K562 (cell line): ENCODE results near the gene CCR5AS.
A peak's percentile ranks its signal among the peaks of the same experiment; 100 is the strongest.

Source experiments
- CCAR2 ChIP-seq: fragments of 200-400 bp; formaldehyde crosslinking; IDR thresholded peaks from 2 replicates; pipeline ENCODE4 v1.6.1; 2017; ENCODE audit warnings: mild to moderate bottlenecking, low read depth, low read length
- DMBX1 ChIP-seq: fragments of 250-450 bp; sonication (Bioruptor Pico); IDR thresholded peaks from 2 replicates; pipeline ENCODE4 v1.8.0; 2022; ENCODE audit warnings: inconsistent platforms, mild to moderate bottlenecking, moderate library complexity, borderline replicate concordance
- E2F3 ChIP-seq: fragments of 250-450 bp; sonication (Bioruptor Pico); IDR thresholded peaks from 2 replicates; pipeline ENCODE4 v1.4.0; 2020; ENCODE audit warnings: mild to moderate bottlenecking
- FOS ChIP-seq: IDR thresholded peaks from 3 replicates; pipeline ENCODE4 v1.6.1; 2011; ENCODE audit not compliant: insufficient read length; ENCODE audit errors: extremely low read depth
- KLF16 ChIP-seq: IDR thresholded peaks from 2 replicates; pipeline ENCODE4 v1.6.1; 2016; ENCODE audit warnings: antibody characterized with exemption
- MEF2D ChIP-seq: conservative IDR thresholded peaks from 2 replicates; pipeline ENCODE4 v1.6.1; 2016; ENCODE audit warnings: low read depth, missing genetic modification characterization, missing compliant biosample characterization
- NFIX ChIP-seq: fragments of 250-450 bp; sonication (Bioruptor Pico); IDR thresholded peaks from 2 replicates; pipeline ENCODE4 v1.4.0; 2020; ENCODE audit warnings: low read depth, mild to moderate bottlenecking, moderate library complexity
- NR1H2 ChIP-seq: sonication (generic); formaldehyde crosslinking; IDR thresholded peaks from 2 replicates; pipeline ENCODE4 v1.4.0; 2020; ENCODE audit warnings: mild to moderate bottlenecking, missing genetic modification reagents
- PCBP2 ChIP-seq: fragments of 200-400 bp; formaldehyde crosslinking; IDR thresholded peaks from 2 replicates; pipeline ENCODE4 v1.6.1; 2018; ENCODE audit warnings: low read length, low read depth, mild to moderate bottlenecking, moderate library complexity; ENCODE audit not compliant: poor library complexity, severe bottlenecking
- RHOXF2B ChIP-seq: fragments of 250-450 bp; sonication (Bioruptor Pico); conservative IDR thresholded peaks from 2 replicates; pipeline ENCODE4 v1.5.1; 2021
- TCF3 ChIP-seq: sonication (generic); formaldehyde crosslinking; IDR thresholded peaks from 2 replicates; pipeline ENCODE4 v1.4.0; 2020; ENCODE audit warnings: mild to moderate bottlenecking, missing genetic modification reagents
- ZFP30 ChIP-seq: fragments of 250-450 bp; sonication (Bioruptor Pico); IDR thresholded peaks from 2 replicates; pipeline ENCODE4 v1.8.0; 2022; ENCODE audit warnings: moderate library complexity, mild to moderate bottlenecking, inconsistent platforms, borderline replicate concordance
- TF ChIP-seq, protein P1 (sequence below): fragments of 250-450 bp; sonication (Bioruptor Pico); IDR thresholded peaks from 2 replicates; pipeline ENCODE4 v1.5.0; 2022; ENCODE audit warnings: mild to moderate bottlenecking
- TF ChIP-seq, protein P2 (sequence below): fragments of 250-450 bp; sonication (Bioruptor Pico); IDR thresholded peaks from 2 replicates; pipeline ENCODE4 v1.8.0; 2021; ENCODE audit warnings: moderate library complexity, mild to moderate bottlenecking, inconsistent platforms
- TF ChIP-seq, protein P3 (sequence below): sonication (generic); IDR thresholded peaks from 2 replicates; pipeline ENCODE4 v1.6.1; 2016
- TF ChIP-seq, protein P4 (sequence below): fragments of 450-650 bp; IDR thresholded peaks from 2 replicates; pipeline ENCODE4 v1.6.1; 2014; ENCODE audit warnings: low read depth, mild to moderate bottlenecking, moderate library complexity, borderline replicate concordance
- TF ChIP-seq, protein P5 (sequence below): fragments of 250-450 bp; sonication (Bioruptor Pico); IDR thresholded peaks from 2 replicates; pipeline ENCODE4 v1.5.1; 2021; ENCODE audit warnings: mild to moderate bottlenecking
- TF ChIP-seq, protein P6 (sequence below): fragments of 250-450 bp; sonication (Bioruptor Pico); IDR thresholded peaks from 2 replicates; pipeline ENCODE4 v1.5.0; 2021
- TF ChIP-seq, protein P7 (sequence below): IDR thresholded peaks from 2 replicates; pipeline ENCODE4 v1.6.1; 2014; ENCODE audit warnings: antibody characterized with exemption

Gene CCR5AS

DNA sequence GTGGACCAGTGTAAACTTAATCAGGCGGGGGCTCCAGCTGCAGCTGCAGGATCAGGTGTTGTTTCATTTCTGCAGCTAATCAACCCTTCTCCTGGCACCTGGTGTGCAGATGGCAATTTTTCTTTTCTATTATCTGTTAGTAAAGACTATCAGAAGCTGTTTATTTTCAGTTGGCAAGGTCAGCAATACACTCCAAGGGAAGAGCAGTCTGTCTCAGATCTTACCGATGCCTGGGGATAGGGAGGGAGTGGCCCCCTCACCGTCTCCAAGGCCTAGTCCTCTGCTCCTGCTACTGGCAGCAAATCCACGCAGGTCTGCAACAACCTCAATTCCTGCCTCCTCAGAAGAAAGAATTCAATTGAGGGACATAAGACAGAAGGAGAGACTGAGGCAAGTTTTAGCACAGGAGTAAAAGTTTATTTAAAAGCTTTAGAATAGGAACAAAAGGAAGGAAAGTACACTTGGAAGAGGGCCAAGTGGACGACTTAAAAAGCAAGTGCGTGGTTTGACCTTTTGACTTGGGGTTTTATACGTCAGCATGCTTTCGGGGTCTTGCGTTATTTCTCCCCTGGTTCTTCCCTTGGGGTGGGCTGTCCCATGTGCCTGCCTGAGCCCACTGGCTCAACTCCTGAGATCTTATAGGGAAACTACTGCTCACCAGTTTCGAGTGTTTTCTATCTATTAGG is 9.4 kb upstream of the CCR5AS start (continued):
- TF ChIP-seq, protein P1, sequence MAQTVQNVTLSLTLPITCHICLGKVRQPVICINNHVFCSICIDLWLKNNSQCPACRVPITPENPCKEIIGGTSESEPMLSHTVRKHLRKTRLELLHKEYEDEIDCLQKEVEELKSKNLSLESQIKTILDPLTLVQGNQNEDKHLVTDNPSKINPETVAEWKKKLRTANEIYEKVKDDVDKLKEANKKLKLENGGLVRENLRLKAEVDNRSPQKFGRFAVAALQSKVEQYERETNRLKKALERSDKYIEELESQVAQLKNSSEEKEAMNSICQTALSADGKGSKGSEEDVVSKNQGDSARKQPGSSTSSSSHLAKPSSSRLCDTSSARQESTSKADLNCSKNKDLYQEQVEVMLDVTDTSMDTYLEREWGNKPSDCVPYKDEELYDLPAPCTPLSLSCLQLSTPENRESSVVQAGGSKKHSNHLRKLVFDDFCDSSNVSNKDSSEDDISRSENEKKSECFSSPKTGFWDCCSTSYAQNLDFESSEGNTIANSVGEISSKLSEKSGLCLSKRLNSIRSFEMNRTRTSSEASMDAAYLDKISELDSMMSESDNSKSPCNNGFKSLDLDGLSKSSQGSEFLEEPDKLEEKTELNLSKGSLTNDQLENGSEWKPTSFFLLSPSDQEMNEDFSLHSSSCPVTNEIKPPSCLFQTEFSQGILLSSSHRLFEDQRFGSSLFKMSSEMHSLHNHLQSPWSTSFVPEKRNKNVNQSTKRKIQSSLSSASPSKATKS (CRISPR knock-in tag) = no peak
- TF ChIP-seq DMBX1 (CRISPR knock-in tag) (no peak), TCF3 (CRISPR knock-in tag) (no peak), E2F3 (CRISPR knock-in tag) (no peak), NFIX (CRISPR knock-in tag) (0 out of 2 replicates have a peak, but pooled peaks have one; percentile 26), NR1H2 (CRISPR knock-in tag) (no peak), ZFP30 (CRISPR knock-in tag) (no peak), KLF16 (no peak), RHOXF2B (no peak), MEF2D (tag) (no peak), FOS (no peak), CCAR2 (no peak), PCBP2 (no peak)
- TF ChIP-seq, protein P2, sequence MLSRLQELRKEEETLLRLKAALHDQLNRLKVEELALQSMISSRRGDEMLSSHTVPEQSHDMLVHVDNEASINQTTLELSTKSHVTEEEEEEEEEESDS (CRISPR knock-in tag) = no peak
- TF ChIP-seq, protein P3, sequence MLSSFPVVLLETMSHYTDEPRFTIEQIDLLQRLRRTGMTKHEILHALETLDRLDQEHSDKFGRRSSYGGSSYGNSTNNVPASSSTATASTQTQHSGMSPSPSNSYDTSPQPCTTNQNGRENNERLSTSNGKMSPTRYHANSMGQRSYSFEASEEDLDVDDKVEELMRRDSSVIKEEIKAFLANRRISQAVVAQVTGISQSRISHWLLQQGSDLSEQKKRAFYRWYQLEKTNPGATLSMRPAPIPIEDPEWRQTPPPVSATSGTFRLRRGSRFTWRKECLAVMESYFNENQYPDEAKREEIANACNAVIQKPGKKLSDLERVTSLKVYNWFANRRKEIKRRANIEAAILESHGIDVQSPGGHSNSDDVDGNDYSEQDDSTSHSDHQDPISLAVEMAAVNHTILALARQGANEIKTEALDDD = no peak
- TF ChIP-seq, protein P4, sequence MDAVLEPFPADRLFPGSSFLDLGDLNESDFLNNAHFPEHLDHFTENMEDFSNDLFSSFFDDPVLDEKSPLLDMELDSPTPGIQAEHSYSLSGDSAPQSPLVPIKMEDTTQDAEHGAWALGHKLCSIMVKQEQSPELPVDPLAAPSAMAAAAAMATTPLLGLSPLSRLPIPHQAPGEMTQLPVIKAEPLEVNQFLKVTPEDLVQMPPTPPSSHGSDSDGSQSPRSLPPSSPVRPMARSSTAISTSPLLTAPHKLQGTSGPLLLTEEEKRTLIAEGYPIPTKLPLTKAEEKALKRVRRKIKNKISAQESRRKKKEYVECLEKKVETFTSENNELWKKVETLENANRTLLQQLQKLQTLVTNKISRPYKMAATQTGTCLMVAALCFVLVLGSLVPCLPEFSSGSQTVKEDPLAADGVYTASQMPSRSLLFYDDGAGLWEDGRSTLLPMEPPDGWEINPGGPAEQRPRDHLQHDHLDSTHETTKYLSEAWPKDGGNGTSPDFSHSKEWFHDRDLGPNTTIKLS = no peak
- TF ChIP-seq, protein P5, sequence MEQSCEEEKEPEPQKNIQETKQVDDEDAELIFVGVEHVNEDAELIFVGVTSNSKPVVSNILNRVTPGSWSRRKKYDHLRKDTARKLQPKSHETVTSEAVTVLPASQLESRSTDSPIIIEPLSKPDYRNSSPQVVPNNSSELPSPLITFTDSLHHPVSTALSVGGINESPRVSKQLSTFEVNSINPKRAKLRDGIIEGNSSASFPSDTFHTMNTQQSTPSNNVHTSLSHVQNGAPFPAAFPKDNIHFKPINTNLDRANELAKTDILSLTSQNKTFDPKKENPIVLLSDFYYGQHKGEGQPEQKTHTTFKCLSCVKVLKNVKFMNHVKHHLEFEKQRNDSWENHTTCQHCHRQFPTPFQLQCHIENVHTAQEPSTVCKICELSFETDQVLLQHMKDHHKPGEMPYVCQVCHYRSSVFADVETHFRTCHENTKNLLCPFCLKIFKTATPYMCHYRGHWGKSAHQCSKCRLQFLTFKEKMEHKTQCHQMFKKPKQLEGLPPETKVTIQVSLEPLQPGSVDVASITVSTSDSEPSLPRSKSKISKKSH (CRISPR knock-in tag) = no peak
- TF ChIP-seq, protein P6, sequence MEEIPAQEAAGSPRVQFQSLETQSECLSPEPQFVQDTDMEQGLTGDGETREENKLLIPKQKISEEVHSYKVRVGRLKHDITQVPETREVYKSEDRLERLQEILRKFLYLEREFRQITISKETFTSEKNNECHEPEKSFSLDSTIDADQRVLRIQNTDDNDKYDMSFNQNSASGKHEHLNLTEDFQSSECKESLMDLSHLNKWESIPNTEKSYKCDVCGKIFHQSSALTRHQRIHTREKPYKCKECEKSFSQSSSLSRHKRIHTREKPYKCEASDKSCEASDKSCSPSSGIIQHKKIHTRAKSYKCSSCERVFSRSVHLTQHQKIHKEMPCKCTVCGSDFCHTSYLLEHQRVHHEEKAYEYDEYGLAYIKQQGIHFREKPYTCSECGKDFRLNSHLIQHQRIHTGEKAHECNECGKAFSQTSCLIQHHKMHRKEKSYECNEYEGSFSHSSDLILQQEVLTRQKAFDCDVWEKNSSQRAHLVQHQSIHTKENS (CRISPR knock-in tag) = no peak
- TF ChIP-seq, protein P7, sequence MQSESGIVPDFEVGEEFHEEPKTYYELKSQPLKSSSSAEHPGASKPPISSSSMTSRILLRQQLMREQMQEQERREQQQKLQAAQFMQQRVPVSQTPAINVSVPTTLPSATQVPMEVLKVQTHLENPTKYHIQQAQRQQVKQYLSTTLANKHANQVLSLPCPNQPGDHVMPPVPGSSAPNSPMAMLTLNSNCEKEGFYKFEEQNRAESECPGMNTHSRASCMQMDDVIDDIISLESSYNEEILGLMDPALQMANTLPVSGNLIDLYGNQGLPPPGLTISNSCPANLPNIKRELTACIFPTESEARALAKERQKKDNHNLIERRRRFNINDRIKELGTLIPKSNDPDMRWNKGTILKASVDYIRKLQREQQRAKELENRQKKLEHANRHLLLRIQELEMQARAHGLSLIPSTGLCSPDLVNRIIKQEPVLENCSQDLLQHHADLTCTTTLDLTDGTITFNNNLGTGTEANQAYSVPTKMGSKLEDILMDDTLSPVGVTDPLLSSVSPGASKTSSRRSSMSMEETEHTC = no peak
